Sigmoid colon (tissue), 3 donors: ENCODE data around the gene PLPPR3.
"Not testable (repeated sequence)": the region's sequence is repeated elsewhere in the genome, so short reads cannot be mapped to it uniquely, and the experiment has no call there.

Source experiments
- POLR2A ChIP-seq, 2 donors: fragments of 450-650 bp; IDR thresholded peaks; one replicate each; pipeline ENCODE4 v1.6.1; 2016; ENCODE audit warnings: antibody characterized with exemption in 2 of 2, mild to moderate bottlenecking in 2 of 2, moderate library complexity in 2 of 2
- TF ChIP-seq, protein P1 (sequence below), 4 experiments: fragments of 450-650 bp in 3 of 4; fragments of 200-600 bp in 1 of 4; IDR thresholded peaks; one replicate each; pipeline ENCODE4 v1.5.1; 2016 to 2019; ENCODE audit warnings: antibody characterized with exemption in 4 of 4, mild to moderate bottlenecking in 3 of 4, moderate library complexity in 2 of 4

DNA sequence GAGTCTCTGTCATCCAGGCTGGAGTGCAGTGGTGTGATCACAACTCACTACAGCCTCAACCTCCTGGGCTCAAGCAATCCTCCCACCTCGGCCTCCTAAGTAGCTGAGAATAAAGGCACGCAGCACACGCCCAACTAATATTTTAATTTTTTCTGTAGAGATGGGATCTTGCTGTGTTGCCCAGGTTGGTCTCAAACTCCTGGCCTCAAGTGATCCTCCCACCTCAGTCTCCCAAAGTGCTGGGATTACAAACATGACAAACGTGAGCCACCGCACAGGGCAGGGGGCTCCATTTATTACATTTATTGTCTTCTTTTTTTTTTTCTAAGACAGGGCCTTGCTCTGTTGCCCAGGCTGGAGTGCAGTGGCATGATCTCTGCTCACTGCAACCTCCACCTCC lies 1.5 kb downstream of the PLPPR3 start:
- TF ChIP-seq, protein P1, sequence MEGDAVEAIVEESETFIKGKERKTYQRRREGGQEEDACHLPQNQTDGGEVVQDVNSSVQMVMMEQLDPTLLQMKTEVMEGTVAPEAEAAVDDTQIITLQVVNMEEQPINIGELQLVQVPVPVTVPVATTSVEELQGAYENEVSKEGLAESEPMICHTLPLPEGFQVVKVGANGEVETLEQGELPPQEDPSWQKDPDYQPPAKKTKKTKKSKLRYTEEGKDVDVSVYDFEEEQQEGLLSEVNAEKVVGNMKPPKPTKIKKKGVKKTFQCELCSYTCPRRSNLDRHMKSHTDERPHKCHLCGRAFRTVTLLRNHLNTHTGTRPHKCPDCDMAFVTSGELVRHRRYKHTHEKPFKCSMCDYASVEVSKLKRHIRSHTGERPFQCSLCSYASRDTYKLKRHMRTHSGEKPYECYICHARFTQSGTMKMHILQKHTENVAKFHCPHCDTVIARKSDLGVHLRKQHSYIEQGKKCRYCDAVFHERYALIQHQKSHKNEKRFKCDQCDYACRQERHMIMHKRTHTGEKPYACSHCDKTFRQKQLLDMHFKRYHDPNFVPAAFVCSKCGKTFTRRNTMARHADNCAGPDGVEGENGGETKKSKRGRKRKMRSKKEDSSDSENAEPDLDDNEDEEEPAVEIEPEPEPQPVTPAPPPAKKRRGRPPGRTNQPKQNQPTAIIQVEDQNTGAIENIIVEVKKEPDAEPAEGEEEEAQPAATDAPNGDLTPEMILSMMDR (IDR thresholded peaks at IDR 0.05): not testable (repeated sequence)
- not testable (repeated sequence) for TF ChIP-seq POLR2A (IDR thresholded peaks at IDR 0.05)
